ENCODE data around the gene CAVIN1.
"Not testable (repeated sequence)": the region's sequence is repeated elsewhere in the genome, so short reads cannot be mapped to it uniquely, and the experiment has no call there.

CAVIN1 gene

GRCh38 chr17:42429726-42430447 is 6.8 kb upstream of the CAVIN1 start:
- DNase-seq = no peak

GRCh38 chr17:42428141-42428944 is 5.3 kb upstream of the CAVIN1 start:
- no peak for DNase-seq

GRCh38 chr17:42424991-42425610 is 2.0 kb upstream of the CAVIN1 start:
- DNase-seq = no peak

- no peak for DNase-seq
These were observed 710 bp upstream of the CAVIN1 start for GRCh38 chr17:42423766-42424165.

- DNase-seq = no peak
These were observed 571 bp downstream of the CAVIN1 start for GRCh38 chr17:42422412-42422957.

GRCh38 chr17:42421507-42422338 is 1.3 kb downstream of the CAVIN1 start:
- DNase-seq = no peak

- DNase-seq = no peak
These were observed 1.9 kb downstream of the CAVIN1 start for GRCh38 chr17:42421136-42421506.

GRCh38 chr17:42417981-42418380 is 5.1 kb downstream of the CAVIN1 start:
- DNase-seq = not testable (repeated sequence)

- no peak for DNase-seq
These were observed 8.2 kb downstream of the CAVIN1 start for GRCh38 chr17:42414704-42415409.

GRCh38 chr17:42413464-42414040 is 9.5 kb downstream of the CAVIN1 start:
- DNase-seq = no peak

- DNase-seq = no peak
These were observed 11.0 kb downstream of the CAVIN1 start for GRCh38 chr17:42411905-42412679.

GRCh38 chr17:42411361-42411760 is 11.7 kb downstream of the CAVIN1 start:
- DNase-seq = no peak

- no peak for DNase-seq
These were observed 12.8 kb downstream of the CAVIN1 start for GRCh38 chr17:42410319-42410685.

GRCh38 chr17:42409523-42410318 is 13.3 kb downstream of the CAVIN1 start:
- DNase-seq = no peak

- DNase-seq = no peak
These were observed 15.0 kb downstream of the CAVIN1 start for GRCh38 chr17:42408061-42408460.

GRCh38 chr17:42407289-42407836 is 15.7 kb downstream of the CAVIN1 start:
- peak; percentile 20 for DNase-seq

GRCh38 chr17:42406615-42407288 is 16.3 kb downstream of the CAVIN1 start:
- DNase-seq = no peak

- peak; percentile 39 for DNase-seq
These were observed 17.0 kb downstream of the CAVIN1 start for GRCh38 chr17:42405963-42406495.

GRCh38 chr17:42405076-42405475 is 18.0 kb downstream of the CAVIN1 start:
- DNase-seq = no peak
